NCI-H1092 (cell line): ENCODE results near the gene BLM.

Source experiments
- DNase-seq: peaks from one replicate; lab custom pipeline; 2025; lab: John Stamatoyannopoulos, UW

BLM gene

DNA sequence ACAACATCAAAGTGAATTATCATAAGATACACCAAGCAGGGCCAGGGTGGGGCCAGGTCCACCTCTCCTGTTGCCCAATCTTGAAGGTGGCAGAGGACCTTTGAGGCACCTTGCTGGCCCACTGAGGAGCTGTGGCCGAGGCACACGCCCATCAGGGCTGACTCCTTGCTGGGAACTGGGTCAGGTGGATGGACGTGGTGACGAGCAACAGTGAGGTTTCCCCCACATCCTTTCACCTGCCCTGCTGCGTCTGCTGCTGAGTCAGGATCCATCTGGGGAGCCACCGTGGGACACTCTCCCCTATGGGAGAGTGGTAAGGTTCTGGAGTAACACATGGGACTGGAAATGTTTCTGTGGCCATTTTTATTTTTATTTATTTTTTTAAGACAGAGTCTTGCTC, 134.0 kb downstream of the BLM start:
- DNase-seq, result no peak

DNA sequence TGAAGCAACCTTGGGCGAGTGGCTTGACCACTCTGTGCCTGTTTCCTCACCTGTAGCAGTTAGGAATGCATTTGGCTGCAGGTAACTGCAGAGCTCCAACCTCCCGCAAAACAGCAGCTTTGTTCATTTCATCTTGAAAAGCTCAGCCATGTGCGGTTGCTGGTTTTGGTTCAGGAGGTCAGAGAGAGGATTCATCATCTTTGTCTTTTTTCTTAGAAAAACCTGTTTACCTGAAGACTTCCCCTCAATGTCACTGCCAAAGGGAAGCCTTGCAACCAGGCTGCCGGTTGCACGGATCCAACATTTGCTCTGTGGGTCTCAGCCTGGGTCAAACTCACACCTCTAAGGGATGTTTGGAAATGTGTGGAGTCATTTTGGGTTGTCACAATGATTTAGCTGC, 134.8 kb downstream of the BLM start:
- DNase-seq, result no peak

DNA sequence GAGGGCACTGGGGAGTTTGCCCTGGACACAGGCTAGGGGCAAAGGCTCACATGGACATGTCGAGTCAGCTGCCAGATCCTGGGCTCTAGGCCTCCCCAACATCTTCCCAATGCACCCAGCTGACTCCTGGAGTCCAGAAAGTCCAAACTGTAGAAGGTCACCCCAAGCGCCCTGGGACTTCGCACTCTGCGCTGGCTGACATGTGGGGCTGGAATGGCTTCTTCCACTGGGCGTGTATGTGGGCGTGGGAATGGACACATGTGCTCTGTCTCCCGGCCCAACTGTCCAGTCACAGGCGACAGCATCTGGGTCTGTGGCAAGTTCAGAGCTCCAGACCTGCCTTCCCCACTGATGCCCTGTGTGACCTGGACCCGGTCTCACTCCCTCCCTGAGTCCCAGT, 138.0 kb downstream of the BLM start:
- DNase-seq, result no peak

DNA sequence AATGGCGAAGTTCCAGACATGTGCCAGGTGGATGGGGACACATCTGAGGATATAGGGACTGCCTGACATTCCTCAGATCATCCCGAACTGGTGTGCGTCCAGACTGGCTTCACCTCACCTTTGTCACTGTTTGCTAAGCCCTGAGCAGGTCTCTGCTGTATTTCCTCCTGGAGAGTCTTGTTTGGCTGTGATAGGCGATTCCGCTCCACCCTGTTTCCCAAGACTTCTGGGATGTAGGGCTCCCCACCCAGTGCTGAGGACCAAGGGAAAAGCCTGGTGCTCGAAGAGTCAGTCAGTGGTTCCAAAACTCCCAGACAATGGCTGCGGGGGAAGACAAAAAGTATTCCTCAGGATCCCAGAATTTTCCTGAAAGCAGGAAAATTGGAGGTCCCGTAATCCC, 140.2 kb downstream of the BLM start:
- DNase-seq, result no peak

DNA sequence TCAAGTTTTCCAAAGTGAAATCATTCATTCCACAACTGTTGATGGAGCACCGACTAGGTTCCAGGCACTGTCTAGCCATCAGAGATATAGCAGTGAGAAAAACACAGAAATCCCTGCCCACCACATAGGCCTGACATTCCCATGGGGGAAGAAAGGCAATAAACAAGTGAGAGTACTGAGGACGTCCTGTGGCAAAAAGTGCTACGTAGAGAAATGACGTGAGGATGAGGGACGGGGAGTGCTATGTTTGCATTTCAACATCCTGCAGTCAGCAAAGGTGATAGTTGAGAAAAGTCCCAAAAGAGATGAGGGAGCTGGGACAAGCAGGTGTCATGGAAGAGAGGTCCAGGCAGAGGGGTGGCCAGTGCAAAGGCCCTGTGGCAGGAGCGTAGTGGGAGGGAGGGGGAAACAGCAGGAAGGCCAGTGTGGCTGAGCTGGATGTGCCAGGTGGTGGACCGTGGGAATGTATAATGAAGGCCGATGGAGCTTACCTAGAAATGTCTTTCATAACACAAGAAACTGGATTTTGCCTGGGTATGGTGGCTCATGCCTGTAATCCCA, 140.8 kb downstream of the BLM start:
- DNase-seq, result no peak

DNA sequence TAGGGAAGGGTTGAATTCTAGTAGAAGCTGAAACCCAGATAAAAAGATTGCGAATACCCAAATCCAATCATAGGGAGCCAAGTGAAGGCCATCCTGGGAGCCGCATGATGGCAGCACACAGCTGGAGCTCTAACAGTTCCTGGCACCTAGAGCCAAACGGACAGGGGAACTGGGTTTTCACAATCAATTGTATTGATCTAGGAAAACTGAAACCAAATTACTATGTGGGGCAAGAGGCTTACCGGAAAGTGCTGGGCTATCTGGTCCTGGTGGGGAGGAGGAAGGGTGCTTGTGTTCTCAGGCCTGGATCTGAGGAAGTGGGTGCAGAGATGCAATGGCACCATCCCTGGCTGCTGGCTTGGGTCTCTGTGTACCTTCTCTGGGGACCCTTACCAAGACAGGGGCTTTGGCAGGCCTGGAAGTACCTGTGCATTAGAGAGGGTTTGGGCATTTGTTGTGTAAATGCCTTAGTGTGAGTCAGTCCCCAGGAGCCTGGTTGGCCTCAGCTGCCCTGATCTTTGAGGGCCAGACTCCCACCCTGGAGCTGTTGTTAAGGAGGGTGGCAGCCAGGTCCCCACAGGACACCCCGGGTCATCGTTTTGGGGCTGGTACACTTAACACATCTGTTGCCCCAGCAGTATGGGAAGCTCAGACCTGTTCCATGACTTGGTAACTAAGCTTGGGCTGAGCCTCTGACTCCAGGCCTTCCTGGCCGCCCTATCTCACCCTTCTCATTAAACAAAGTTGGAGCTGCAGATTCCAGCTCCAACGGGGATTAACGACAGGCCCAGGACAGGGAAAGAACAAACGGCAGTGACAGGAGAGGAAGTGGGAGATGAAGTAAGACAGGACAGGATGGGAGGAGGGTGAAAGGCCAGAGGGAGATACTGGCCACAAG, 142.3 kb downstream of the BLM start:
- no peak for DNase-seq

DNA sequence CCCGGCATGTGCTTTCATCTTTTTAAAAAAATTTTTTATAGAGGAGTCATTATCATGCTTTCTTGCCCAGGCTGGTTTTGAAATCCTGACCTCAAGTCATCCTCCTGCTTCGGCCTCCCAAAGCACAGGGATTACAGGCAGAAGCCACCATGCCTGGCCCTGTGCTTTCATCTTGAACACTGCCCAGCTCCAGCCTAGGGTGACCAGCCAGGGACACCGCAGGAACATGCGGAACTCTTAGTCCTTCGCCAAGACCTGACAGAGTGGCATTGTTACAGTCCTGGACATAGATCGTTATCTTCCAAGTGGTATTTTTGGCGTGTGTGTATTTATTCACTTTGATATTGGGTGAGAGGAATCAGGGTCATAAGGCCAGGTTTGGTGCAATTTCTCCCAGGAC, 143.3 kb downstream of the BLM start:
- no peak for DNase-seq

DNA sequence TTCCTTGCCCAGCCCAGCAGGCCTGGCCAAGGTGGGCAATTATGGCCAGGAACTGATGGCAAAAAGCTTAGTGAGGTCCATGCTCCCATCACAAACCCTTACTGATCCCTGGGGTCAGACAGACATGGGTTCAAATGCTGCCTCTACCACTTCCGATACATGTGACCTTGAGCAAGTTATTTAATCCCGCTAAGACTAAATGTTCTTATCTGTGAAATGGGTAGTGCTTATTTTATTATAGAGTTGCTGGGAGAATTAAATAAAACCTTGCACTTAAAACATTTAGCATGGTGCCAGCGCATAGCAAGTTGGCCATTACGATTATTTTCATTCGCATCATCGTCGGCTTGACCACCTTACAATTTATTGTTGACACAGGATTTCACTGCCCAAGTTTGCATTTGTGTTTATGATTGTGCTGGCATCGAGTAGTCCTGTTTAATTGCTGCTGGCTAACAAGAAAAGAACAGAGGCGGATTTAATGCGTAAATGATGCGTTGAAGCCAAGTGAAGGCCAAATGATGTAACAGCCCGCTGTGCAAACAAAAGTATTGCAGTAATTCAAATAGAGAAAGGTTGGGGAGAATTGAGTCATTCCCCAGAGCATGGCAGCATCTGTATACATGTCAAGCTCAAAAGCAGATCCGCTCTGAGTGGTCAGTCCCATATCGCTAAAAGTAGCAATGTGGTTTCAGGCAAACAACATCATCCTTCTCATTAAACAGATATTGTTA, 144.0 kb downstream of the BLM start:
- DNase-seq, result peak; percentile 48

DNA sequence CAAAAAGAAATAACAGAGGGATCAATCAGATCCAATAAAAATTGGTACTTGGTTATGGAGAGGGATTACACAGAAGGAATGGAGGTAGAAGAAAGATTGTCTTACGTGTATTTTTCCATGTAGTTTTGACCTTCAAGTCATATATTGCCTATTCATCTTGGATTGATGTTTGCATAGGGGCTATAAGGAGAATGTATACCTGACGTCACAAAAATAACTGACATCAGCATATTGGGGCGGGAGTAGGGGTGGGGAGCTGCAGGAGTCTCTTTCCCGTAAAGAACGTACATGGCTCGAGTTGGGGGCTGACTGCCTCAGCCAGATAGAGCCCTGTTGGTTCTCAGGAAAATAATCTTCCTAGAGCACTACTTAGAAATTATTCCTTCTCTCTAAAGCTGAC, 145.3 kb downstream of the BLM start:
- no peak for DNase-seq

DNA sequence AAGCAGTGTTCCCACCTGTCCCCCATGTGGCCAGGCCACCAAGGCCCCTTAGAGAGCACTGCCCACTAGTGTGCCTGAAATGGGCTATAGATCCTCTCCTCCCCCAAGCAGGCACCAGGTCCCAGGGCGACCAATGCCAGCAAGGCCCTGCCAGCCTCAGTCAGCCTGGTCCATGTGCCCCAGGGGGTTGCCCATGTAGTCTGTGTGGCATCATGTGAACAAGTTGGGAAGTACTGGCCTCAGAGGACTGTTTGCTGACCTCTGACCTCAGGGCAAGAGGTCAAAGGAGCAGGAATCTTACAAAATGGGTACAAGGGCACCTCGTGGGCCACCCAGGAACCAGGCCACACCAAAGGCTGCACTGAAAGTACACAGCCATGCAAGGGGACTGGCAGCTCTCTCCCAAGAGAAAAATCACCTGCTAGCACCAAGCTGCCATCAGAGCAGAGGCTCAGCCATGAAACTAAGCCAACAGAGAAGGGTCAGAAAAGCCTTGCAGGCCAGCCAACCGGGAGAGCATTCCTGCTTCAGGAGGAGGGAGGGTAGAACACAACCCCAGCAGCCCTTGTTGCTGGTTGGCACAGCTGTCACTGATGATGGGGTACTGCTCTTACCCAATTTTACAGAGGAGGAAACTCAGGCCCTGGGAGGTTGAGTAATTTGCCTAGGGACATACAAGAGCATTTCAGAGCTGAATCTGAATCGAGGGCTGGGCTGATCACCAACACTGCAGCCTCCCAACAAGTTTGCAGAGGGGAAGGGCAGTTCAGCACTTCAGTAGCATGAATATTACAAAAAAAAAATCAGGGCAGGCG, 146.0 kb downstream of the BLM start:
- no peak for DNase-seq

DNA sequence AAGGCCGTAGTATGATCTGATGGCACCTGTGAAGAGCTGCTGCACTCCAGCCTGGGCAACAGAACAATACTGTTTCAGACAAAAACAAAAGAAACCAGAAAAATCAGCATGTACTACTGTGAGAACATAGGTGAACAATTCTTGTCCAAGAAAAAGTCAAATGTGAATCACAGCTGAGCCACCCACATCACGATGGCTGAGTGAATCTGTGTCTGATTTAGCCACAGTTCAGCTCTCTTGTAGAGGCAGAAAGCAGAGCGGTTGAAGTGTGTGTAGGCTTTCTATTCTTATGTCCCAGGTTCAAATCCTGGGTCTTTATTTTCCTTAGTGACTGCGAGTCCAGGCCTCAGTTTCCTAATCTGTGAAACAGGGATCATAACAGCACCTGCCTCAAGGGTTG, 146.8 kb downstream of the BLM start:
- DNase-seq, result no peak

DNA sequence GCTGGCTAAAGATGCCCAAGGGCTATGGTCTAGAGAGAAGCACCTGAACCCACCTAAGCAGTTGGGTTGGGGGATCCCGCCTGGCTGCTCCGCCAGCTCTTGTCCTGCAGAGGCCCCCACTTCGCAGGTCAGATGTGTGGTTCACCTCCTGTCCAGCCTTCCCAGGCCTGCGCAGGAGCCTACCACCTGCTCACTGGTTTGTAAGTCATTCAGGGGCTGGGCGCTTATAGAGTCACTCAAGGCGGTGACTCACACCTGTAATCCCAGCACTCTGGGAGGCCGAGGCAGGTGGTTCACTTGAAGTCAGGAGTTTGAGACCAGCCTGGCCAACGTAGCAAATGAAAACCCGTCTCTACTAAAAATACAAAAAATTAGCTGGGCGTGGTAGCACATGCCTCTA, 147.4 kb downstream of the BLM start:
- no peak for DNase-seq

DNA sequence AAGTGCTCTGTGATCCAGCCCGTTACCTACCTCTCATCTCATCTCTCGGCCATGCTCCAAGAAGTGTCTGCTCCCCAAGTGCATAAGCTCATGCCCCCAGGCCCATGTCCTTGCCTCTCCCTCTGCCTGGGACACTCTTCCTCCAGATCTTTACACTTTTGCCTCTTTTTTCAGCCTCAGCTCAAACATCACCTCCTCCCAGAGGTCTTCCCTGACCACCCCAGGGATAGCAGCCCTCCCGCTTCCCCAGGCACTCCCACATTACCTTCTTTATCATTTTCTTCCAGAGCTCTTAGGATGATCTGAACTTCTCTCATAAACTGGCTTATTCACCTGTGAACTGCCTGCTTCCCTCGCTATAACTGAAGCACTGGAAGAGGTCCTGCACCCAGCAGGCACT, 148.6 kb downstream of the BLM start:
- no peak for DNase-seq
